HG03469 (cell line): ENCODE results near the gene BPIFB2.

Experiments
- ATAC-seq: cut with Tn5 transposase; IDR thresholded peaks from one replicate; pipeline ENCODE4 v1.9.1; 2021; ENCODE audit warnings: mild to moderate bottlenecking, moderate library complexity, moderate number of reproducible peaks; ENCODE audit not compliant: unreplicated experiment

The BPIFB2 gene

DNA sequence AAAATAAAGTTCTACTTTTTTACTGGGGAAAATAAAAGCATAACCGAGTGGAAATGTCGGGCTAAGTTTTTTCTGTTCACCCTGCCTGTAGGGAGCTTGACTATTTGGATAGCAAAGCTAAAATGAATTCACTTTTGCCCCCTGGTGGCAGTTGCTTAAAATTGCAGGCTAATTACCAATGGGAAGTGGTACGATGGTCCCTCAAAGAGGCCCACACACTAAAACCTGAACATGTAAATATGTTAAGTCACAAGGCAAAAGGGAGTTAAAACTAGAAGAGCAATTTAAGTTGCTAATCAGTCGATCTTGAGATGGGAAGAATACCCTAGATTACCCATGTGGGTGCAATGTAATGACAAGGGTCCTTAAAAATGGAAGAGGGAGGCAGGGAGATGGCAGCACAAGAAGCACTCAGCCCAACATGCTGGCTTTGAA is 2.4 kb upstream of the BPIFB2 start:
- no peak for ATAC-seq

DNA sequence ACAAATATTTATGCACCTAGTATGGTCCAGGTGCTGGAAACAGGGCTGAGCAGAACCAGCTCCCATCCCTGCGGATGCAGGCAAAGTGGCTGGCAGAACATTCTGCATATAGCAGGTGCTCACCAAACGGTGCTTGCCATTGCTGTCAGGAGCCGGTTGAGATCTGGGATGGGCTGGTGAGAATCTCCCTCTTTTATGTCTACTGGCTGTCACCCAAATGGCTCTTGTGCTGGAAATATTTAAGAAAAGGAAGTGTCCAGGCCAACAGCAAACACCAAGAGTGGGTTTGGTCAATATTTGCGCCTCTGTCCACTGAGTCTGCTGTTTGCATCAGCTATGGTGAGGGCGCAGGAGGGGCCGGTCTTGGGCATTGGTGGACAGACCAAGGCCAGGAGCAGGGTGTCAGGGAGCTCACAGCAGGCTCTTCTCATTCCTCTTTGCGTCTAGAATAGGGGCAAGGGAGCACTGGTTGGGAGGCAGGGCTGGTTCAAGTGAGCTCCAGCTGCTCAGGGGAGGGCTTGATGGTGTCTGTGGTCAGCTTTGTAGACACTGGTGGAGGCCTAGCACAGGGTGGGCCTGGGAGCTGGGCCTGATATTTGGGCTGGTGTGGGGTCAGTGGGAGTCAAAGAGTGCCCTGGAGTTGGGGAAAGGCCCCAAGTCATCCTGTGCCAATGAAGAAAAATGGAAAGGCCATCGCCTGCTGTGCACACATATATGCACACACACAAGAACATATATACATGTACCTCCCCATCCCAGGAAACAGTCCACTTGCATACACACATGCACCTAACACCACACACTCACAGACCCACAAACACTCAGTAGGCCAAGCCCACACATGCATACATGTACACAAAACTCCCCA is 1.4 kb upstream of the BPIFB2 start:
- ATAC-seq: no peak

DNA sequence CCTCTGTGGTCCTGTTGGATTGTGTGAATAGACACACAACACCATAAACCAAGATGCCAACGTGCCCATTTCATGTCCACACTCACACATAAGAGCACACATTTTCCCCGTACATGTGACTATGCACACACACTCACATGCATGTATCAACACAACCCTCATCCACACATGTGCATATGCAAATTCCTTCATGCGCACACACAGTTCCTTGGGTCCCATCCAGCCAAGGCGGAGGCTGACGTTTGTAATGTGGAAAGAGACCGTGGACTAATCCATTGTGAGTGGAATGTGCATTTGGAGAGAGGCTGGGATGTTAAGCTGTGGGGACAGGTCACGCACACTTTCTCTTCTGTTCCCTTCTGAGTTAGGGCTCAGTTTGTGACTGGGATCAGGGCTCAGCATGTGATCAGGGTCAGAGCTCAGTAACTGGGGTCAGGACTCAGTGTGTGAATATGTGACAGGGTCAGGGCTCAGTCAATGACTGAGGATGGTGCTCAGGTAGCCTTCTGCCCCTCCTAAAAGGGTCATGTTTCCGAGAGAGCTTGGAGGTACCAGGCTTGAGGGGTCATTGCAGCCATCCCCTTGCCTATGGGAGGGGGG is 628 bp upstream of the BPIFB2 start:
- ATAC-seq: no peak

DNA sequence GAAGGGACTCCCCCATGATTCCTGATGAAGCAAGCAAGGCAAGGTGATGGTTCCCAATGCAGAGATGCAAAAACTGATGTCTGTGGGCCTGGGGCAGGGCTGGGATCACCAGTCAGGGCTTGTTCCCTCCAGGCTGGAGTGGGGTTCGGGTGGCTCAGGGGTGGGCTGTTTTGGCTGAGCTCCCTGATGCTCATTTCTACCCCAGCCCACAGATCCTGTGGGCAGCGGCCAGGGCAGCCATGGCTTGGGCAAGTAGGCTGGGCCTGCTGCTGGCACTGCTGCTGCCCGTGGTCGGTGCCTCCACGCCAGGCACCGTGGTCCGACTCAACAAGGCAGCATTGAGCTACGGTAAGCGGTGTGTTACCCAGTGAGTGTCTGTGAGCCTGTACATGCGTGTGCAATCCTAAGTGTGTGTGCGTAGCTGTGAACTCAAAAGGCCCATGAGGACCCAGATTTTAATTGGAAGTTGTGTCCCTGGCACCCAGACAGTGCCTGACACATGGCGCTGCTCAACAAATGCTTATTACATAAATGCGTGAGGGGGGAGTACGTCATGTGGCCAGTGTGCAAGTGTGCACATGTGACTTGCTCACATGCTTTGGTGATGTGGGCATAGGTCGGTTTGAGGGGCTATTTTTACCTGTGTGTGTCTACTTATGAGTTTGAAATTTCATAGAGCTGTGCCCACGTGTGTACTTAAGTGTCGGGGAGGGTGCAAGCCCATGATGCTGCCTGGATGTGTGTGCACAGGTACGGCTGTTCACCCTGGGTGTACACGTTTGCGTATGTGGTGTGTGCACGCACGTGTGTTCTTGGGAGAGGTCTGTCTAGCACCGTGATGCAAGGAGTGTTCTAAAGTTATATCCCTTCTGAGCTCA is 1.1 kb downstream of the BPIFB2 start:
- no peak for ATAC-seq

DNA sequence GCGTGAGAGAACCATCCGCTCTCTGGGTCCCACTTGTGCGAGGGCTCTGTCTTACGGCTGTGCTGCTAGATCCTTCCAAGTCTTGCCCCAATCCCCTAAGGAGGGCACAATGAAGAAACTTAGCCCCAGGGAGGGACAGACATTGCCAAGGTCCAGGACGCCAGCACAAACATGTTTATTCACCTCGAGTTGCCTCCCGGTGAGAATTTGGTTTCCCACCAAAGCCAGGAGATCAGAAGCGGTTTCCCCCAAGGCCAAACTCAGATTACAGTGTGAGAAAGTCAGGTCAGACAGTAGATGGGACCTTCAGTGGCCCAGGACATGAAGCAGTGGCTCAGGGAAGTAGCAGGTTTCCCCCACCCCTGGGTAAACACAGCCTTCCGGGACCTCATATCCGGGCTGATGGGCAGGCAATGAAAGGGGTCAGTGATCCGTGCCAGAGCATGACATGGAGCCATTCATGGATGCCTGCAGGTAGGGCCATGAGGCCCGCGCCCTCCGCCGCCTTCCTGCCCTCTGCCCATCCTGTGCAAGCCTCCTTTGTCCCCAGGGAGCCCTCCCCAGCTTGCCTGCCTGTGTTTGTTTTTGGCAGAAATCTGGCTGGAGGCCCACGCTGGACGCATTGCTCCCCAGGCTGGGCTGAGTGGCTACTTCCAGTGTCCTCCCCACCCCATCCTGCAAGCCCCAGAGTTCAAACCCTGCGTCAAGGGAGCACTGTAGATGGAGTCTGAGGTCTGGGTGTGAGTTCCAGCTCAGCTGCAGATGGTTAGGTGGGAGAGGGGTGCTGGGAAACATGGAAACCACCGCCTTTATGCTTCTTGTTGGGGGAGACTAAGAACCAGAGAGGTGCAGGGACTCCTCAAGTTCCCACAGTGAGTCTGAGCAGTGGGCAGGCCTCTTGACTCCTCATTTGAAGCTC is 2.0 kb downstream of the BPIFB2 start:
- ATAC-seq: no peak

DNA sequence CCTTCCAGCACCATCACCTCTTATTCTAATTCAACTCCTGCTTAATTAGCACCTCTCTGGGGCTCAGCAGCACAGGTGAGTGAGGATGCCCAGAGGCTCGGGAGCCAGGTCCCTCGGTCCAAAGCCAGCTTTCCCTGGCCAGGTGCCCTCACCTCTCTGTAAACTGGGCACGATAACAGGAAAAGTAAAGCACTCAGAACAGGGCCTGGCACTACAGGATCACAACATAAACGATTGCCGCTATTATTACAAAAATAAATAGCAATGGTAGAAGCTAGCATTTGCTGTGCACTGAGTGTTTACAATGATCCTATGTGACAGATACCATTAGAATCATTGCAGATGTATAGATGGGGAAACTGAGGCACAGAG is 2.6 kb downstream of the BPIFB2 start:
- no peak for ATAC-seq

DNA sequence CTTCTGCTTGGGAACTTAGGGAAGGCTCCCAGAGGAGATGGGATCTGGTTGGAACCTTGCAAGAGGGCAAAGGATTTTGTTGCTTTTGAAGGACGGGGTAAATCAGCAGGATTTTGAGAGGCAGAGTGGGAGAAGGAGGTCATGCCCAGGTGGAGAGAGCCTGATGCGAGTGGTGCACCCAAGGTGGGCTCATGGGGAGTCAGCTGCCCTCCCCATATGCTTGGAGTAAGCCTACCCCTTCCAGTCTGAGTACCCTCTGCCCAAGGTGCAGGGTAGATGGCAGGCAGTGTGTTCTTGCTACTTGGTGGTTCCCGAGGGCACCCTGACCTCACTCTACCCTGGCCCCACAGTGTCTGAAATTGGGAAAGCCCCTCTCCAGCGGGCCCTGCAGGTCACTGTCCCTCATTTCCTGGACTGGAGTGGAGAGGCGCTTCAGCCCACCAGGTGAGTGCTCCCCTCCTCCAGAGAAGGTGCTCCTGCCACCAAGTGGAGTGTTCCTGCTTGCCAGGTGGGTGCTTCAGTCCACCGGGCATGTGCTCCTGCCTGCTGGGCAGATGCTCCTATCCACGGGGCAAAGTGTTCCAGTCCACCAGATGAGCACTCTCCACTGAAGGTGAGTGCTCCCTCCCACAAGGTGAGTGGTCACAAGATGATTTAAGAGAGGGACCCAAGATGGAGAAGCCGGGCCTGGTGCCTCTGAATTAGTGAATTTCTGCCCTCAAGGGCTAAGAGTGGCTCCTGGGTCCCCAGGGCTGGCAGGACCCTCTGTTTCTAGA is 3.4 kb downstream of the BPIFB2 start:
- ATAC-seq: no peak

DNA sequence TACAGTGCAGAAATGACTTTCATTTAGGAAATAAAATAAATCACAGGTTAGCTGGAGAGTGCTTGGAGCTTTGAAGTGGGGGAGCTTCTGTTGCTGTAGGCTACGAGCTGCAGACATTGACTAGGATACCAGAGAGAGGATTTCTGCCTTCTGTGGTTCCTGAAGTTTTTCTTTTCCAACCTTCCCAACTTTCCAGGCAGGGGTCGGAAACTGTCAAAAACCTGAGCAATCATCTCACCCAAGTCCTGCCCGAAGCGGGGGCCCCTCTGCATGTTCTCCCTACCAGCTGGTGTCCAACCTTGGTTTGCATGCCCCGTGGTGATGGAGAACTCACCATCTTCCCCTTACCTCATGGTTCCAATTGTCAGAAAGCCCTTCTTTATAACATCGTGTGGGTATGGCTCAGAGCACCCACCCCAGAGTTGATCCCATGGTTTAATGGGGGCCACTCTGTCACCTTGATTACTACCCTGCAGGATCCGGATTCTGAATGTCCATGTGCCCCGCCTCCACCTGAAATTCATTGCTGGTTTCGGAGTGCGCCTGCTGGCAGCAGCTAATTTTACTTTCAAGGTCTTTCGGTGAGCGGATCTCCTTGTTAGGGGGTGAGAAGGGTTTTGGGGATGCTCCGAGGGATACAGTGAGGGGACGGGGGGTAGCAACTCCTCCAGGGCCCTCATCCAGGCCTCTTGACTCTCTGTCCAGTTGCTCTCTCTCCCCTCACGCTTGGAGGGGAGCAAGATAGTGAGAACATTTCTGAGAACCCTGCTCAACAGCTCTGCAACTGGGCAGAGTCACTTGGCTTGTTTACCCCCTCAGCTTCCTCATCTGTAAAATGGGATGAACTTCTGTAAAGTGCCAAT is 5.1 kb downstream of the BPIFB2 start:
- no peak for ATAC-seq

DNA sequence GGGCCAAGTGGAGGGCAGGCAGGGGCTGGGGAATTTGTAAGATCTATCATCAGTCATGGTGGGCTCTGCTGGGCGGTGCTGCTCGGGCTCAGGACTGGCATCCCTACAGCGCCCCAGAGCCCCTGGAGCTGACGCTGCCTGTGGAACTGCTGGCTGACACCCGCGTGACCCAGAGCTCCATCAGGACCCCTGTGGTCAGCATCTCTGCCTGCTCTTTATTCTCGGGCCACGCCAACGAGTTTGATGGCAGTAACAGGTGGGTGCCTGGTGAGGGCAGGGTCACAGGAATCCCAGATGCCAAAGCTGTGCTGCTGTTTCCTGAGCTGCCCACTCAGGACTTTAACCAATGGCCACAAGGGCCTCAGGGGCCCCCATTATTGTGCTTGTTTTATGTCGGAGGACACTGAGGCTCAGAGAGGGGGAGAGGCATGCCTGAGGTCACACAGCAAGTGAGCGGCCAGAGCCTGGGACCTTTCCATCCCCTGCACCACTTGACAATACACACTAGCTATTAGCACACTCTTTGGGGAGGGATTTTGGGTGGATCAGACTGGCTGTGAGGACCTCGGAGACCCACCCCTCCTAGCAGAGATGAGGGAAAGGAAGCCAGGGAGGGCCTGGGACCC is 6.3 kb downstream of the BPIFB2 start:
- no peak for ATAC-seq

DNA sequence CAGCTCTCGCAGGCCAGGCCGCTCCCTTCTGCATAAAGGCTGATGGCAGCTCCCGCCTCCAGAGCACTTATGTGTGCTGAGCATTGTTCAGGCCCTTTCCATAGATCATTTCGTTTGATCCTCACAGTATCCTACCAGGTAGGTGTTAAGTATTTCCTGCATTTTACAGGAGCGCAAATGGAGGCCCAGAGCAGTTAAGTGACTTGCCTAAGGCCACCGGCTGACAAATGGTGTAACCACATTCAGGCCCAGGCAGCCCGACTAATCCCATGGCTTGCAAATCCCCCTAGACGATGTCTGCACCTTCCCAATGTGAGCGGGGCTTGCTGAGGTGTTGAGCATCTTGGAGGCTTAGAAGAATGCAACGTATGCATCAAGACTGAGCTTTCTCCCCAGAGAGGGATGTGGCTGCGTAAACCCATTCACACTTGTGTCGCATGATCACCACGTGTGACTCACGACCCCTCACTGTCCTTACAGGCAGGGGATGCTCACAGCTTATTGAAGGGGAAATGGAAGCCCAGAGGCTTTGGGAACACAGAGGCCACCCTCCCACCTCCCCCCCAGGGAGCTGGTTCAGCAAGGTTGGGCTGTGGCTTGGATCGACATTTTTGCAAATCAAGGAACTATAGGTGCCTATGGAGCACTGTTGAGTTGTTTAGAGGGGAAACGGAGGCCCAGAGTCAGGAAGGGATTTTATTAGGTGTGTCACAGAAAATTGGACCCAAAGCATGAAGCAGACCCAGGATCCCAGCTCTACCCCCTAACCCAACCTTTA is 7.0 kb downstream of the BPIFB2 start:
- no peak for ATAC-seq

DNA sequence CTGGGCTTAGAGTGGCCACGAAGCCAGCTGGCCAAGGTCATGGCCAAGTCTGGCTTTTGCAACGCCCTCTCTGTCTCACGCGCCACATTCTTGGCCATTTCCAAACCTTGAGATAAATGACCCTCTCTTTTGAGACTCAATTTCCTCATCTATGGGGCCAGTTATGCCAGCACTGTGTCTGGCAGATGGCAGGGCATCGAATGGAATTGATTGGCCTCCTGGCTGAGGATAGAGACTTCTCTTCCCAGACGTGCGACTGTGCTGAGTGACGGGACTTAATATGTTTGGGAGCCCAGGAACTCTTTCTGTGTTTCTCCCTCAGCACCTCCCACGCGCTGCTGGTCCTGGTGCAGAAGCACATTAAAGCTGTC is 7.6 kb downstream of the BPIFB2 start:
- no peak for ATAC-seq

DNA sequence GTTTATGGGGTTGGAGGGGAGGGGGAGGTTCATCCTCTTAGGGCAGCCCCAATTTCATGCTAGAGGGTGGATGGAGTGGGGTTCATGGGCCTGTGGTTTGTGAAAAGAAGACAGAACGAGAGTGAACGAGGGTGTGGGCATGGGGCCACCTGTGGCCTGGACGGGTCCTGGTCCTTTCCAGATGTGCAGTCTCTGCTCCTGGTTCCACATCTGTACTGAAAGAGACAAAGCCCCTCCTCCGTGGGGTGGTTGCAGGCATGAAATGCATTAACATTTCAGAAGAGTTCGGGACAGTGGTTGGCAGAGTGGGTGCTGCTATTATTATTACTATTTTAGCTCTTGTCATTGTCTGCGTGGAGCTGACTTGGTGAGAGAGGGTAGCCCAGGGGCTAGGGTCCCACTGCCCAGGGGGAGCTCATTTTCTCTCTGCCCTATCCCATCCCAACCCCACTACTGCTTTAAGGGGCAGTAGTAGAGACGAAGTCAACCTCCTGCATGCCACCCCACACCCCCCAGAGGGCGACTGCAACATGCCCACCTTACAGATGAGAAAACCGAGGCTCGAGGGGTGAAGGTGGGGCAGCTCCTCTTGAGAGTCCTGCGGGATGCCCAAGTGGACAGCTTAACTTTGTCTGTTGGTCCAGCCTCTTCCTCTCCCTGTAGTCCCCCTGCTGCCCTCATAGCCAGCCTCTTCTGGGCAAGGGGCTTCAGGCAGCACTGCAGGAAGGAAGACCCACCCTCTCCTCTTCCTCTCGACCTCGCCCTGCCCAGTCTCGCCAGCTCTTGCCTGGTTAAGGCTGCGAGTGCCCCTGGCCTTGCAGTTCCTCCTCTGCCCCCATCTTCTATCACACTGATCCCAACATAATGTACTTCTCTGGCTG is 8.4 kb downstream of the BPIFB2 start:
- no peak for ATAC-seq

DNA sequence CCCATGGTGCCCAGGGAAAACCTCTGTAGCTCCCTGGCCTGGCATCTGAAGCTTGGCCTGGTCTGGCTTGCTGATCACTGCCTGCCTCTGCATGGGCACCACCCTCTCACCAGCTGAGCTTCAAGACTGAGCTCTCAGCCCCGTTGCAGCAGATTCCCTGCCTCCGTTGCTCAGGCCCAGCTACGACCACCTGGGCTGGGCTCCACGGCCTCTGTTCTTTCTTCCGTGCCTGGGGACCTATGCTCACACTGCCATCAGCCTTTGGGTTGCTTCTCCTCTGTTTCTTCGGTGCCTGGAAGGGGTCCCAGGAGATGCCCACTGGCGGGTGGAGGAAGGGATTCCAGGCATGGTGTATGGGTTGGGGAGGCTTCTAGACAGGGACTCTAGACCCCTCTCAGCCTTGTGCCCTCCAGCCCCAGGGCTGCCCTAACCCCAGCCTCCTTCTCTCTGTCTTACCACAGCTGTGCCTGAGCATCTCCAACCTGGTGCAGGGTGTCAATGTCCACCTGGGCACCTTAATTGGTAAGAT is 9.1 kb downstream of the BPIFB2 start:
- no peak for ATAC-seq

DNA sequence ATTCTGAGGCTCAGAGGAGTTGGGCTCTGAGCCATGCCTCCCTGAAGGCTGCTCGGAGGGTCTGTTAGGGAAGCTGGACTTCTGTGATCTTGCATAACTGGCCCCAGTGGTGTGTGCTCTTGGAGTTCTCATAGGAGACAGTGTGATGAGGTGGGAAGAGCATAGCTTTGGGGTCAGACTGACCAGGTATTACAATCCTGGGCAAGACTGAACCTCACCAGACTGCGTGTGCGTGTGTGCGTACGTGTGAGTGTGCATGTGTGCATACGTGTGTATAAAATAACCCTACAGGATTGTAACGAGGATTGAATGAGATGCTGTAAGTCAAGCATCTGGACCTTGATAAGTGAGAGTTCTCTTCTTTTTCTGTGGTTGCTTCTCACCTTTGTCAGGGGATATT is 10.0 kb downstream of the BPIFB2 start:
- no peak for ATAC-seq

DNA sequence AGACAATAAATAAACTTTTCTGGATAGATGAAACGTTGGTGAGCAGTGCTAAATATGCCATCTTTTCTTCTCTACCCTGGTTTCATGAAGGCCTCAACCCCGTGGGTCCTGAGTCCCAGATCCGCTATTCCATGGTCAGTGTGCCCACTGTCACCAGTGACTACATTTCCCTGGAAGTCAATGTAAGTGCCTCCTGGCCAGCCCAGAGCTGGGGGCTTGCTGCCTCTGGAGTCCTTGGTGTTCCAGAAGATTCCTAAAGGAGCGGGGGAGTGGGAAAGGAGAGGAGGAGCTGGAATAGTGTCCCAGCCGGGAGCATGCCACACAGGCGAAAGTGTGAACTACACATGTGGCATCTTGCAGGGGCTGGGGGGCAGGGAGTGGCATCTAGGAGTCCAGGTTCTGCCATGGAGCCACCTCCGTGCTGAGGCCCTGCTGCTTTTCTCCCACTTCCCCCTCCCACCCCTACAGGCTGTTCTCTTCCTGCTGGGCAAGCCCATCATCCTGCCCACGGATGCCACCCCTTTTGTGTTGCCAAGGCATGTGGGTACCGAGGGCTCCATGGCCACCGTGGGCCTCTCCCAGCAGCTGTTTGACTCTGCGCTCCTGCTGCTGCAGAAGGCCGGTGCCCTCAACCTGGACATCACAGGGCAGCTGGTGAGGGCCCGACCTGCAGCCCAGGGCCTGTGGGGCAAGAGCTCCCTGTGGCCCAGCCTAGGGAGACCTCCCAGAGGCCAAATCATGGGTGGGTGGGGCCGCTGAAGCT is 10.8 kb downstream of the BPIFB2 start:
- ATAC-seq: no peak
